SK-N-SH (cell line): Measurements from ENCODE around the gene SPPL2C. TPM values are rescaled to one million over a fixed set of nuclear protein-coding genes. Genes with fewer than 3 reads are reported as not detected.
A peak's percentile ranks its signal among the peaks of the same experiment; 100 is the strongest.

Experiments
- CTCF ChIA-PET: fragments of 300-600, 350-600 bp; formaldehyde crosslinking; extraction: SDS; loops from one replicate; lab custom pipeline; 2021; lab: Yijun Ruan, JAX
- POLR2A ChIA-PET: fragments of 350-600 bp; sonication (Branson Sonifier 250); formaldehyde crosslinking; extraction: SDS; loops from one replicate; lab custom pipeline; 2020; ENCODE audit warnings: antibody characterized with exemption, inconsistent platforms; lab: Yijun Ruan, JAX
- DNase-seq: peaks from one replicate; pipeline ENCODE4 v3.0.0; 2012
- H2AFZ ChIP-seq: fragments of 200-600 bp; sonication (generic); 2 replicates; pipeline ENCODE4 v1.8.1; 2016; ENCODE audit warnings: antibody characterized with exemption, mild to moderate bottlenecking, low read depth
- H3F3A ChIP-seq: fragments of 200-600 bp; sonication (generic); replicated peaks from 2 replicates; pipeline ENCODE3; 2016; ENCODE audit warnings: antibody characterized with exemption, mild to moderate bottlenecking; ENCODE audit not compliant: insufficient read depth
- H3K27ac ChIP-seq, 2 experiments: fragments of 200-500 bp in 1 of 2; fragments of 200-600 bp in 1 of 2; sonication (Bioruptor generic) in 1 of 2; sonication (generic), shearing (Covaris generic) in 1 of 2; 2 replicates each; pipeline versions ENCODE4 v1.5.1 to v1.6.1; 2014 to 2016; ENCODE audit warnings: low read depth in 2 of 2, inconsistent platforms in 1 of 2, low read length in 1 of 2, mild to moderate bottlenecking in 1 of 2, mixed read lengths in 1 of 2
- H3K27me3 ChIP-seq: fragments of 200-600 bp; sonication (generic), shearing (Covaris generic); 2 replicates; pipeline ENCODE4 v1.6.1; 2016; ENCODE audit warnings: mixed run types; ENCODE audit not compliant: insufficient read depth
- H3K36me3 ChIP-seq, 2 experiments: fragments of 200-500 bp in 1 of 2; fragments of 200-600 bp in 1 of 2; sonication (Bioruptor generic) in 1 of 2; sonication (generic) in 1 of 2; replicated peaks in 1 of 2; 2 replicates each; pipeline versions ENCODE3 to v1.5.1; 2014 to 2016; ENCODE audit warnings: low read length in 1 of 2, mild to moderate bottlenecking in 1 of 2; ENCODE audit not compliant: insufficient read depth in 2 of 2, control insufficient read depth in 1 of 2
- H3K4me1 ChIP-seq, 2 experiments: fragments of 200-500 bp in 1 of 2; fragments of 200-600 bp in 1 of 2; sonication (Bioruptor generic) in 1 of 2; sonication (generic), shearing (Covaris generic) in 1 of 2; 2 replicates each; pipeline versions ENCODE4 v1.5.1 to v1.6.1; 2014 to 2016; ENCODE audit warnings: low read depth in 1 of 2, low read length in 1 of 2, mixed run types in 1 of 2; ENCODE audit not compliant: insufficient read depth in 2 of 2, control insufficient read depth in 1 of 2
- H3K4me2 ChIP-seq: fragments of 200-600 bp; sonication (generic), shearing (Covaris generic); 2 replicates; pipeline ENCODE4 v1.6.1; 2017; ENCODE audit warnings: mixed run types
- H3K4me3 ChIP-seq, 2 experiments: fragments of 200-500 bp in 1 of 2; fragments of 200-600 bp in 1 of 2; sonication (Bioruptor generic) in 1 of 2; sonication (generic), shearing (Covaris generic) in 1 of 2; 2 replicates each; pipeline versions ENCODE4 v1.5.1 to v1.8.1; 2014 to 2016; ENCODE audit warnings: low read depth in 2 of 2, inconsistent platforms in 1 of 2, low read length in 1 of 2, mild to moderate bottlenecking in 1 of 2, mixed read lengths in 1 of 2, moderate library complexity in 1 of 2
- H3K79me2 ChIP-seq: fragments of 200-600 bp; sonication (generic); 2 replicates; pipeline ENCODE4 v1.8.1; 2017; ENCODE audit warnings: mild to moderate bottlenecking; ENCODE audit not compliant: insufficient read depth
- H3K9ac ChIP-seq: fragments of 200-600 bp; sonication (generic); 2 replicates; pipeline ENCODE4 v1.6.1; 2017; ENCODE audit warnings: mixed run types
- H3K9me2 ChIP-seq: fragments of 200-600 bp; sonication (generic); 2 replicates; pipeline ENCODE4 v1.6.1; 2017; ENCODE audit warnings: mixed run types
- H3K9me3 ChIP-seq: fragments of 200-600 bp; sonication (generic); 2 replicates; pipeline ENCODE4 v1.6.1; 2017; ENCODE audit warnings: mixed run types, mild to moderate bottlenecking, moderate library complexity
- H4K20me1 ChIP-seq: fragments of 200-600 bp; sonication (generic); 2 replicates; pipeline ENCODE4 v1.6.1; 2017; ENCODE audit warnings: mild to moderate bottlenecking, mixed run types; ENCODE audit not compliant: insufficient read depth
- EZH2phosphoT487 ChIP-seq: fragments of 200-600 bp; sonication (generic); IDR thresholded peaks from 2 replicates; pipeline ENCODE4 v1.6.1; 2017; ENCODE audit warnings: low read depth, mixed run types, mild to moderate bottlenecking, antibody characterized with exemption, moderate library complexity, borderline replicate concordance
- MAX ChIP-seq: IDR thresholded peaks from 2 replicates; pipeline ENCODE4 v1.4.0; 2012; ENCODE audit warnings: low read depth
- MXI1 ChIP-seq: IDR thresholded peaks from 2 replicates; pipeline ENCODE4 v1.6.1; 2012; ENCODE audit warnings: mild to moderate bottlenecking, low read depth, low read length, improper control_type of control experiment
- NFIC ChIP-seq: IDR thresholded peaks from 2 replicates; pipeline ENCODE4 v1.4.0; 2012; ENCODE audit warnings: borderline replicate concordance
- REST ChIP-seq: IDR thresholded peaks from 2 replicates; pipeline ENCODE4 v1.6.1; 2012; ENCODE audit warnings: mild to moderate bottlenecking, low read depth, low read length, moderate library complexity
- TEAD4 ChIP-seq: IDR thresholded peaks from 2 replicates; pipeline ENCODE4 v1.4.0; 2012; ENCODE audit warnings: mild to moderate bottlenecking, borderline replicate concordance; ENCODE audit not compliant: insufficient read depth
- ZBTB33 ChIP-seq: IDR thresholded peaks from 2 replicates; pipeline ENCODE4 v1.4.0; 2012; ENCODE audit warnings: low read depth, borderline replicate concordance
- WGBS: methylation state at CpG from one replicate; pipeline ENCODE4 v1.1.6; 2017; ENCODE audit warnings: low lambda C conversion rate; 5-methylcytosine and 5-hydroxymethylcytosine counted together
- polyA plus RNA-seq, 3 experiments: library from polyadenylated mRNA; depleted of rRNA; stranded (reverse); fragments of >200 nt; gene quantifications; 2 replicates each; pipeline ENCODE4 v1.2.3, GENCODE V29; 2012

Gene SPPL2C
- polyA plus RNA-seq, 1 of the 3 experiments (the other 2 are of a cell fraction) = not detected

- TF ChIP-seq REST = 0 out of 2 replicates have a peak, but pooled peaks have one; percentile 39
- peak; percentile 72; the same call in 1 of the 2 replicates for TF ChIP-seq MXI1
- peak; percentile 81; the same call in 1 of the 2 replicates for TF ChIP-seq MAX
- TF ChIP-seq NFIC = no peak
- TF ChIP-seq TEAD4 = no peak
- TF ChIP-seq ZBTB33 = no peak
Measured at GRCh38 chr17:45894022-45894784, 49.5 kb downstream of the SPPL2C start, which contains the start of gene MAPT (continued).

GRCh38 chr17:45895304-45895968 lies 50.8 kb downstream of the SPPL2C start:
- DNase-seq = peak; percentile 91
- no peaks in the 10 kb centered on the region for H4K20me1 ChIP-seq
- peak overlapping the region; percentile 100 for H3K4me2 ChIP-seq
- H3K27me3 ChIP-seq = peaks cover 55% of the 10 kb centered on the region
- H3K4me3 ChIP-seq = peak overlapping the region; percentile 77 to 92
- no peak for TF ChIP-seq EZH2phosphoT487
- peak; percentile 79 for TF ChIP-seq MXI1
- no peaks in the 10 kb centered on the region for H3K9me3 ChIP-seq
- POLR2A ChIA-PET = no interaction called here
- no peaks in the 10 kb centered on the region for H3K79me2 ChIP-seq
- H3K4me1 ChIP-seq = peaks cover 0 to 19% of the 10 kb centered on the region in 2 experiments; a peak in 1 of 4 replicates
- 2% methylated on average over 47 of the region's 63 CpGs for WGBS
- no peaks in the 10 kb centered on the region for H3K36me3 ChIP-seq
- peaks cover 6% of the 10 kb centered on the region for H3F3A ChIP-seq
- no peaks in the 10 kb centered on the region for H3K9me2 ChIP-seq
- CTCF ChIA-PET = interaction anchor here (0.9 to 3.9 kb wide), 9 partner anchors 11 to 87 kb away, joined by 3 to 34 read pairs (median 5); no protein-coding TSS in a partner anchor
- no peak overlapping the region for H3K9ac ChIP-seq
- H2AFZ ChIP-seq = peak overlapping the region; percentile 99; the same call in 1 of the 2 replicates
- H3K27ac ChIP-seq = peak overlapping the region in 1 of 2 experiments; percentile 17; a peak in 1 of 4 replicates
